Non-pigmented ciliary epithelial cell (primary cell): ENCODE results near the gene PIWIL4.

Source experiments
- DNase-seq: peaks from one replicate; pipeline ENCODE4 v3.0.0-alpha.2; 2010; ENCODE audit warnings: low read depth

The PIWIL4 gene

DNA sequence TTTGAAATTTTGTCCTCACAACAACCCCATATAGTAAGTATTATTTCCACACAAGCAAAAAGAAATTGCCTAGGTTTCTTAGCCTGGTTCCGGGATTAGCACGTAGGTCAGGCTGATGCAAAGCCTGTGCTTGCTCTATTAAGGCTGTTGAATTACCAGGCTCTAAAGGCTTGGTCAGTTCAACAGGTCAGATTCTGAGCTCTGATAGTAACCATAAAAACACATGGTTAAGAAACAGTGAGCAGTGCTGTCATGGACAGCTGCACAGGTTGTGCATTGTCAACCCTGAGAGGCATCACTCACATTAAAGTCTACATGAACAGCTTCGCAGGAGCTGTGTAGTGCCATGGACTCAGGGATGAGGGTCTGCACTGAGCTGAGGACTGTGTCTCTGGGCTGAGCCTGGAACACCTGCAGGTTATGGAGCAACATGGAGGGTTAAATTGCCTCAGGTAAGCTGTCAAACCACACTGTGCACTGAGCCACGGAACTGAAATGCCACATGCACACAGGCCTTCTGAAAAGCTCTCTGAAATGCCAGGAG is 98.0 kb downstream of the PIWIL4 start:
- DNase-seq, result no peak

DNA sequence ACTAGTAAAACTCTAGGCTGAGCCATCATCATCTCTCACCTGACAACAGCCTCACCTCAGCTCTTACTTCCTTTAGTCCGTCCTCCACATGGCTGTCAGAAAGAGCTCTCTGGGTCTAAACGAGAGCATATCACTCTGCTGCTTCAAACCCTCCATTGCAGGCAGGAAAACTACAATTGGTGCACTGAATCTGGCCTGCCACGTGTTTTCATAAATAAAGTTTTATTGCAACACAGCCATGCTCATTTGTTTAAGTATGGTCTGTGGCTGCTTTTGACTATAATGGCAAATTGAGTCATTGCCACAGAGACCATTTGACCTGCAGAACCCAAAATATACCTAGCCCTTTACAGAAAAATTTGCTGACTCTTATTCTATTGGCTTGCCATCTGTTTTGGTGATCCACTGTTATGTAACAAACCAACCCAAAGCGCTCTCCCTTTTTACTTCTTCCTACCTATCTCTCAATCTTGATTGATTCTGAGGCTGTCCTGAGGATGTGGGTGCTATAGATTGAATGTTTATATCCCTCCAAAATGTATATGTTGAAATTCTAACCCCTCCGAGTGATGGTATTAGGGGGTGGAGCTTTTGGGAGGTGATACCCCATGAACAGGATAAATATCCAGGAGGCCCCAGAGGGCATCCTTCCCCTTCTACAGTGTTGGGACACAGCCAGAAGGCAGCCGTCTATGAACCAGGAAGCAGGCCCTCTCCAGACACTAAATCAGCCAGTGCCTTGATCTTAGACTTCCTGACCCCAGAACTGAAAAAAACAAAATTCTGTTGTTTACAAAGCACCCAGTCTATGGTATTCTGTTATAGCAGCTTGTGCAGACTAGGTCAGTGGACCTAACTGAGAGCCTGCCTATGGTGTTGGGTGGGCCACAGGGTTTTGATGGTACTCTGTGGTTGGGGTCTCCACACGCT is 99.9 kb downstream of the PIWIL4 start:
- no peak for DNase-seq

DNA sequence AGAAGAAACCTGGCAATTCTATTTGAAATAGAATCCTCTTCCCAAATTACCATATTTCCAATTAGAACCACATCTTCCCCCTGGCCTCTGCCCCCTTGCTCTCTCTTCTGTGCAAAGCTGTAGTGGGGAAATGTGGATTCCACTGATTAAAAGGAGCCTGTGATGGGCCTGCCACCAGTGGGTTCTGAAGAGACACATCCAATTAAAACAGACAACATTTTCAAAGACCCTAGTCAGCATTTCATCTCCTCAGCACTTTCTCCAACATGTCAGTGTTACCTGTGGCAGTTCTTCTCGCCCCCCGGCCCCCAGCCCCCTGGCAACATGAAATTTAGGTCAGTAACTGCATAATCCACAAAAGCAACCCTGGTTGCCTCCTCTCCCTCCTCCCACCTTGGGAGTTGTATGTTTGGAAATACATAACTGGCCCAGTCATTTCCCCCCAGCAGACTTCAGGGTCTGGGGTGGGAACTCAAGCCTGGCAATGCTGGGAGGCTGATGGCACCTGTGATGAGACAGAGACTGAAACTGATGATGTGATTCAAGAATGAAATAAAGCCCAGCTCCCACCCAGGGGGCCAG is 101.1 kb downstream of the PIWIL4 start:
- no peak for DNase-seq

DNA sequence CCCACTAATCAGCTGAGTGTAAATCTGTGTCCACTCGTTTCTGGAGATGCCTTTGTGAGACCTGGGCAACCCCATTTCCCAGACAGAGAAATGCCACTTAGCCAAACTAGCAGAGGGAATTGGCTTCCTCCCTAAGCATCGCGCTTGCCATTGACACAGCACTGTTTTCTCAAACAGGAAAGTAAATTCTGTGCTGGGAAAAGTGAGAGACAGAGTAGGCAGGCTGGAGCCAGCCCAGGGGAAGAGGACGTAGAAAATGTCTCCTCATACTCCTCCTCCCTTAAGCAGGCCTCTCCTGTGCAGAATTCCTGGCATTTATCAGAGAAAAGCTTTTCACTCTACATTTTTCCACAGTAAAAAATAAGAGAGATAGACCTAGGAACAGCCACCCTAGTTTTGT is 101.9 kb downstream of the PIWIL4 start:
- no peak for DNase-seq
